Kidney (tissue), 14 donors: ENCODE data around the gene MYH10. TPM values are rescaled to one million over a fixed set of nuclear protein-coding genes. Genes with fewer than 3 reads are reported as not detected.

ENCODE experiments used
- DNase-seq, 5 donors: peaks; one replicate each; pipeline ENCODE4 v3.0.0-alpha.2; 2013 to 2020
- FAIRE-seq: peaks from 2 replicates; lab custom pipeline; 2012; peaks lifted over from hg19 to GRCh38; lab: Jason Lieb, UNC
- H3K27ac ChIP-seq, 2 donors: one replicate each; pipeline ENCODE4 v1.7.0; 2013; ENCODE audit warnings: low read depth in 2 of 2, low read length in 2 of 2, inconsistent platforms in 1 of 2
- H3K27me3 ChIP-seq: one replicate; pipeline ENCODE4 v1.7.1; 2013; ENCODE audit warnings: low read length, inconsistent platforms; ENCODE audit not compliant: control insufficient read depth, insufficient read depth
- H3K36me3 ChIP-seq, 3 donors: one replicate each; pipeline versions ENCODE4 v1.7.0 to v1.7.1; 2013; ENCODE audit warnings: low read length in 3 of 3, control low read depth in 1 of 3, inconsistent platforms in 1 of 3; ENCODE audit not compliant: insufficient read depth in 3 of 3, control insufficient read depth in 2 of 3
- H3K4me1 ChIP-seq, 3 donors: one replicate each; pipeline versions ENCODE4 v1.7.0 to v1.7.1; 2013; ENCODE audit warnings: low read length in 3 of 3, inconsistent platforms in 1 of 3, low read depth in 1 of 3; ENCODE audit not compliant: control insufficient read depth in 2 of 3, insufficient read depth in 2 of 3
- H3K4me3 ChIP-seq, 3 donors: one replicate each; pipeline versions ENCODE4 v1.7.0 to v1.8.1; 2013; ENCODE audit warnings: low read length in 3 of 3, control low read depth in 1 of 3, inconsistent platforms in 1 of 3
- H3K9ac ChIP-seq, 3 donors: one replicate each; pipeline versions ENCODE4 v1.7.0 to v1.7.1; 2013; ENCODE audit warnings: low read length in 3 of 3, control low read depth in 1 of 3, inconsistent platforms in 1 of 3
- H3K9me3 ChIP-seq, 3 donors: one replicate each; pipeline versions ENCODE4 v1.7.0 to v1.7.1; 2013; ENCODE audit warnings: low read length in 3 of 3, control low read depth in 1 of 3, inconsistent platforms in 1 of 3; ENCODE audit not compliant: control insufficient read depth in 2 of 3, insufficient read depth in 1 of 3
- intact Hi-C: fragments of 100-400 bp; cut with DNase I; formaldehyde crosslinking; loops from one replicate; pipeline ENCODE4 v1.11.1; 2022
- polyA plus RNA-seq: library from polyadenylated mRNA; stranded (reverse); fragments of 350-450 nt; fragmentation: Illumina TruSeq; extraction: RNeasy Lipid Tissue Mini Kit (QIAGEN cat#74804); gene quantifications from one replicate; pipeline ENCODE4 v1.2.3, GENCODE V29; 2014; ENCODE audit warnings: low read depth, low replicate concordance; ENCODE audit not compliant: insufficient read depth
- total RNA-seq: library from RNA; stranded (reverse); fragmentation: NEBNext Ultra II Directional; extraction: Animal tissue kit (Norgen Biotek cat#: 25700); gene quantifications from one replicate; pipeline ENCODE4 v1.2.1, GENCODE V29; 2021
- TF ChIP-seq, protein P1 (sequence below): IDR thresholded peaks from 3 replicates; pipeline ENCODE4 v1.5.1; 2012; ENCODE audit warnings: mild to moderate bottlenecking, moderate library complexity, borderline replicate concordance; ENCODE audit not compliant: insufficient read depth; ENCODE audit errors: extremely low read depth
- donor health status: control.
- donor health status: control.
- donor health status: control.
- donor health status: control.
- donor health status: control.
- donor health status: DM: yes; HTN: yes; CAD: no.
- donor health status: Normal renal cell carcinoma (clear cell type).

MYH10 gene
- total and polyA plus RNA-seq, 2 donors from 2014 or later = 23.6 to 104 TPM

DNA sequence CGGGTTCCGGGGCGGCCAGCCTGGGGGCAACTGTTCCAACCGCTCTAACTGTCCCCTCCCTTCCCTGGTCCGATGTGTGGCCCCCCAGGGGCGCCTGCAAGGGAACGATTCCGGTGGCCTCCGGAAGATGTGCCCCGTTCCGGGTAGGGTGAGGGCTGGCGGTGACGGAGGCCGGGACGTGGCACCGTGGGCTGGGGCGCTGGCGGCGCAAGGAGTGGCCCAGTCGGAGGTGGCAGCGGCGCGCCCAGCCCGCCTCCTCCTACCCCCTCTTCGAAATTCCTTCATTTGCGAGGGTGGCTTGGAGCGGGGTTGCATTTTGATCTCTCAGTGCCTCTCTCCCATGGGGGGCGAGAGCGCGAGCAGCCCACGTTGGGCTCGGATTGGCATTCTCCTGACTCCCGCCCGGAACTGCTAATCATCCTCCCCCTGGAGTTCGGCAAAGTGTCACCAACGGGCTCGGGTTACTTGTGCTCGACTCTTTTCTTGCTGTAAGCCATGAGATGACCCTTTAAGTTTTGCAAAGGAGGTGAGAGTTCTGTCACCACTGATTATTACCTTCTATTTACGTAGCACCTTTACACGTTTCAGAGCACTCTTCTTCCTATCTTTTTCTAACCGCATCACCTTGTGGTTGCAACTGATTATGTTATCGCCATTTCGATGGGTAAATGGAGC, 194.2 kb downstream of the MYH10 start:
- TF ChIP-seq, protein P1, sequence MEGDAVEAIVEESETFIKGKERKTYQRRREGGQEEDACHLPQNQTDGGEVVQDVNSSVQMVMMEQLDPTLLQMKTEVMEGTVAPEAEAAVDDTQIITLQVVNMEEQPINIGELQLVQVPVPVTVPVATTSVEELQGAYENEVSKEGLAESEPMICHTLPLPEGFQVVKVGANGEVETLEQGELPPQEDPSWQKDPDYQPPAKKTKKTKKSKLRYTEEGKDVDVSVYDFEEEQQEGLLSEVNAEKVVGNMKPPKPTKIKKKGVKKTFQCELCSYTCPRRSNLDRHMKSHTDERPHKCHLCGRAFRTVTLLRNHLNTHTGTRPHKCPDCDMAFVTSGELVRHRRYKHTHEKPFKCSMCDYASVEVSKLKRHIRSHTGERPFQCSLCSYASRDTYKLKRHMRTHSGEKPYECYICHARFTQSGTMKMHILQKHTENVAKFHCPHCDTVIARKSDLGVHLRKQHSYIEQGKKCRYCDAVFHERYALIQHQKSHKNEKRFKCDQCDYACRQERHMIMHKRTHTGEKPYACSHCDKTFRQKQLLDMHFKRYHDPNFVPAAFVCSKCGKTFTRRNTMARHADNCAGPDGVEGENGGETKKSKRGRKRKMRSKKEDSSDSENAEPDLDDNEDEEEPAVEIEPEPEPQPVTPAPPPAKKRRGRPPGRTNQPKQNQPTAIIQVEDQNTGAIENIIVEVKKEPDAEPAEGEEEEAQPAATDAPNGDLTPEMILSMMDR = no peak
- intact Hi-C loops = no loop called here
- H3K9ac ChIP-seq = peak overlapping the region; percentile 61 to 88 (median 61)
- no peak for FAIRE-seq
- H3K9me3 ChIP-seq = no peaks in the 10 kb centered on the region
- peaks cover 0 to 4% (median 0%) of the 10 kb centered on the region in 3 donors for H3K36me3 ChIP-seq
- H3K27ac ChIP-seq = peak overlapping the region; percentile 97 to 99
- H3K4me1 ChIP-seq = peaks cover 0 to 2% (median 0%) of the 10 kb centered on the region in 3 donors
- peak overlapping the region; percentile 84 to 95 (median 89) for H3K4me3 ChIP-seq
- DNase-seq = peak; percentile 74 to 91 (median 85)
- no peaks in the 10 kb centered on the region for H3K27me3 ChIP-seq

DNA sequence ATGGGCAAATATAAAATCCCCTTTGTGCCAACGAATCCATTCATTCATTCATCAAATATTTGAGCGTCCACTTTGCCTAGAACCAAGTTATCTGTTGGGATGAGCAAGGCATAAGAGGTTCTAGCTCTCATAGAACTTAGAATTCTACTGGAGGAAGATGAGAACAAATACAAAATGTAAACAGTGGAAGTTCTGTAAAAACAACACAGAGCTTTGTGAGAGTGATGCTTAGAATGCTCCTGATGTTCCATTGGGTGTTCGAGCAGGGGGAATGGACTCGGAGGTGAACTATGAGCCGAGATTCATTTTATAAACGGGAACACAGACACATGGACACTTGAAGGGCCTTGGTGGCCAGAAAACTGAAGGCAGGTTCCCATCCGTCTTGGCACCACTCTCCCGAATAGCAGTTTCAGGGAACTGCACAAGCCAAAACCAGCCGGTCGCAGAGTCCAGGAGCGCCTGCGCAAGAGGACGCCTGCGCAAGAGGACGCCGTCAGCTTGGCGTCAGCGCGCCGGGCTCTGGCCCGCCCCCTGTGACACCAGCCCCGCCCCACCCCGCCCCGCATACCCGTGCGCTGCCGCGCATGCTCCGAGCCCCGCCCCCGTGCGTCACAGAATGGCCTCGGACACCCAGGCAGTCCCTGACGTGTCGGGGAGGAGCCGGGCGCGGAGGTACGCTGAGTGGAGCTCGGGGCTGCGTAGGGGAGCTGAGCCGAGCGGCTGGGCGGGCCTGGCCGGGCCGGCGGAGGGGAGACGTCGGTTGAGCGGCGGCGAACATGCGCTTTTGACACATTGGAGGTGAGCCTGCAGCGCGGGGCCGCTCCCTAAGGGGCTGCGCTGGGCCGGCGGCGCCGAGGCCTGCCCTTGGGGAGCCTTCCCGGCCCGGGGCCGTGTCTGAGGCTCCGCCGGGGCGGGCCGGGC, 195.0 kb downstream of the MYH10 start, which contains the start of gene NDEL1:
Gene NDEL1 (plus strand): TSS at position 640 of the 924 bp plus-strand sequence. CDS start 8,388 bp downstream, outside the sequence.
- Histone ChIP-seq H3K27me3 (no peaks in the 10 kb centered on the region), H3K9me3 (no peaks in the 10 kb centered on the region), H3K4me3 (peak within 1 kb of the TSS; percentile 87 to 96 (median 89)), H3K36me3 (peaks cover 0 to 4% (median 0%) of the 10 kb centered on the region in 3 donors), H3K9ac (peak within 1 kb of the TSS; percentile 66 to 98 (median 88)), H3K4me1 (peaks cover 0 to 2% (median 0%) of the 10 kb centered on the region in 3 donors), H3K27ac (peak within 1 kb of the TSS; percentile 98 to 99)
- TF ChIP-seq, protein P1 = peak; percentile 4
- intact Hi-C loops = no loop called here
- FAIRE-seq (no peak), DNase-seq (peak; percentile 98 to 100 (median 99))

DNA sequence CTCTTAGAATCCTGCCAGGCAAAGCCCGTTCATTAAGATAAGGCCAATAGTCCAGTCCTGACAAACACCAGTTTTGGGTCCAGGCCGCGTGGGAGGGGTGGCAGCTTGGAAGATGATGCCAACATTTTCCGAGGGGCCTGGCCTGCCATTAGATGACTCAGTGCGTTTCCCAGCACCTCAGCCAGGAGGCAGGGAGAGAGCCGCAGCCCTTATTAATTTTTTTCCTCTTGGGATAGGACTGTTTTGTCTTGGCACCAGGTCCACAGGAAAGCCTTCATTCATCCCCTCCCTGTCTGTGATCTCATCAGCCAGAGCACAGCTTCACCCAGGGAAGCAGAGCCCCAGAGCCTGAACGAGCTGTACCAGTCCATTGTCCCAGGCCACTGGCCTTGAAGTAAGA, 199.6 kb downstream of the MYH10 start:
- H3K9me3 ChIP-seq = no peaks in the 10 kb centered on the region
- H3K36me3 ChIP-seq = no peaks in the 10 kb centered on the region
- TF ChIP-seq, protein P1 = no peak
- H3K9ac ChIP-seq = no peak overlapping the region
- peaks cover 0 to 2% (median 0%) of the 10 kb centered on the region in 3 donors for H3K4me1 ChIP-seq
- intact Hi-C loops = no loop called here
- FAIRE-seq (no peak), DNase-seq (no peak)
- no peak overlapping the region for H3K27ac ChIP-seq
- H3K4me3 ChIP-seq = no peak overlapping the region
- H3K27me3 ChIP-seq = no peaks in the 10 kb centered on the region
